GM12878 (cell line): ENCODE data around the gene NMUR1. TPM values are rescaled to one million over a fixed set of nuclear protein-coding genes. Genes with fewer than 3 reads are reported as not detected.
A peak's percentile ranks its signal among the peaks of the same experiment; 100 is the strongest.

Source experiments
- ASH2L ChIP-seq: fragments of 300-600, 200-600 bp; sonication (generic); IDR thresholded peaks from 2 replicates; pipeline ENCODE4 v1.6.1; 2017; ENCODE audit warnings: low read depth, mild to moderate bottlenecking, borderline replicate concordance
- CBX3 ChIP-seq: fragments of 200-600 bp; sonication (generic); IDR thresholded peaks from 2 replicates; pipeline ENCODE4 v1.6.1; 2016; ENCODE audit warnings: low read depth, borderline replicate concordance
- CUX1 ChIP-seq: IDR thresholded peaks from 2 replicates; pipeline ENCODE4 v1.6.1; 2012; ENCODE audit warnings: improper control_type of control experiment, low read depth, low read length; ENCODE audit not compliant: insufficient replicate concordance
- ESRRA ChIP-seq: IDR thresholded peaks from 2 replicates; pipeline ENCODE4 v1.6.1; 2012; ENCODE audit warnings: mild to moderate bottlenecking, low read length, improper control_type of control experiment
- FOXK2 ChIP-seq: fragments of 450-650 bp; IDR thresholded peaks from 2 replicates; pipeline ENCODE4 v1.6.1; 2017; ENCODE audit warnings: mild to moderate bottlenecking, moderate library complexity
- HDGF ChIP-seq: fragments of 450-650 bp; IDR thresholded peaks from 2 replicates; pipeline ENCODE4 v1.6.1; 2016; ENCODE audit warnings: antibody characterized with exemption
- IKZF2 ChIP-seq, 2 experiments: fragments of 450-650 bp; IDR thresholded peaks; 2 replicates each; pipeline ENCODE4 v1.6.1; 2017; ENCODE audit warnings: mild to moderate bottlenecking in 2 of 2, moderate library complexity in 2 of 2
- SMARCA5 ChIP-seq: fragments of 450-650 bp; IDR thresholded peaks from 2 replicates; pipeline ENCODE4 v1.6.1; 2017; ENCODE audit warnings: mild to moderate bottlenecking
- YY1 ChIP-seq: IDR thresholded peaks from 2 replicates; pipeline ENCODE4 v1.6.1; 2011; ENCODE audit warnings: low read depth, mild to moderate bottlenecking, low read length
- ZNF274 ChIP-seq: IDR thresholded peaks from one replicate; pipeline ENCODE4 v1.8.0; 2011; ENCODE audit not compliant: insufficient read length, insufficient read depth
- ZNF384 ChIP-seq: IDR thresholded peaks from 2 replicates; pipeline ENCODE4 v1.6.1; 2012; ENCODE audit warnings: low read depth, mild to moderate bottlenecking, low read length, improper control_type of control experiment, borderline replicate concordance
- polyA plus RNA-seq, 11 experiments: library from polyadenylated mRNA; depleted of rRNA in 4 of 11; unstranded in 6 of 11; stranded (reverse) in 5 of 11; fragments of >200 nt; fragmentation: Nextera tagmentation in 4 of 11; fragmentation: Illumina TruSeq in 1 of 11; extraction: Ambion mirVana in 4 of 11; extraction: Trizol in 1 of 11; gene quantifications; 1 replicate in 1 of 11; 2 replicates in 10 of 11; pipeline versions ENCODE4 v1.2.1 to v1.2.3, GENCODE V29; 2011 to 2016; ENCODE audit warnings: inconsistent platforms in 2 of 11, missing spikeins in 2 of 11, low read depth in 1 of 11
- total RNA-seq, 4 experiments: library from RNA; depleted of rRNA in 3 of 4; stranded (reverse); fragments of >200 nt in 3 of 4; fragmentation: Illumina TruSeq in 1 of 4; extraction: Trizol in 1 of 4; gene quantifications; 2 replicates each; pipeline versions ENCODE4 v1.2.1 to v1.2.3, GENCODE V29; 2013 to 2021
- TF ChIP-seq, protein P1 (sequence below): IDR thresholded peaks from 2 replicates; pipeline ENCODE4 v1.6.1; 2011; ENCODE audit warnings: low read depth, low read length, improper control_type of control experiment, borderline replicate concordance
- TF ChIP-seq, protein P2 (sequence below): fragments of 450-650 bp; IDR thresholded peaks from 2 replicates; pipeline ENCODE4 v1.6.1; 2017; ENCODE audit warnings: mild to moderate bottlenecking, moderate library complexity
- TF ChIP-seq, protein P3 (sequence below): IDR thresholded peaks from 2 replicates; pipeline ENCODE4 v1.6.1; 2012; ENCODE audit warnings: low read depth, low read length, improper control_type of control experiment
- TF ChIP-seq, protein P4 (sequence below): IDR thresholded peaks from 2 replicates; pipeline ENCODE4 v1.6.1; 2012; ENCODE audit warnings: low read length, inconsistent platforms

Gene NMUR1
- total and polyA plus RNA-seq, 10 of the 15 experiments (the other 5 are each of a cell fraction or from before 2014, with no cell fraction given): under 0.01 to 0.08 (median 0.02) TPM; not detected in 5

- TF ChIP-seq CUX1 (no peak), ESRRA (no peak), CBX3 (no peak), IKZF2 (IDR thresholded peaks at IDR 0.05) (no peak), ASH2L (no peak), ZNF384 (no peak), FOXK2 (no peak), HDGF (no peak), ZNF274 (no peak), SMARCA5 (peak; percentile 82), YY1 (peak; percentile 81)
- TF ChIP-seq, protein P1, sequence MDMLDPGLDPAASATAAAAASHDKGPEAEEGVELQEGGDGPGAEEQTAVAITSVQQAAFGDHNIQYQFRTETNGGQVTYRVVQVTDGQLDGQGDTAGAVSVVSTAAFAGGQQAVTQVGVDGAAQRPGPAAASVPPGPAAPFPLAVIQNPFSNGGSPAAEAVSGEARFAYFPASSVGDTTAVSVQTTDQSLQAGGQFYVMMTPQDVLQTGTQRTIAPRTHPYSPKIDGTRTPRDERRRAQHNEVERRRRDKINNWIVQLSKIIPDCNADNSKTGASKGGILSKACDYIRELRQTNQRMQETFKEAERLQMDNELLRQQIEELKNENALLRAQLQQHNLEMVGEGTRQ: no peak
- TF ChIP-seq, protein P2, sequence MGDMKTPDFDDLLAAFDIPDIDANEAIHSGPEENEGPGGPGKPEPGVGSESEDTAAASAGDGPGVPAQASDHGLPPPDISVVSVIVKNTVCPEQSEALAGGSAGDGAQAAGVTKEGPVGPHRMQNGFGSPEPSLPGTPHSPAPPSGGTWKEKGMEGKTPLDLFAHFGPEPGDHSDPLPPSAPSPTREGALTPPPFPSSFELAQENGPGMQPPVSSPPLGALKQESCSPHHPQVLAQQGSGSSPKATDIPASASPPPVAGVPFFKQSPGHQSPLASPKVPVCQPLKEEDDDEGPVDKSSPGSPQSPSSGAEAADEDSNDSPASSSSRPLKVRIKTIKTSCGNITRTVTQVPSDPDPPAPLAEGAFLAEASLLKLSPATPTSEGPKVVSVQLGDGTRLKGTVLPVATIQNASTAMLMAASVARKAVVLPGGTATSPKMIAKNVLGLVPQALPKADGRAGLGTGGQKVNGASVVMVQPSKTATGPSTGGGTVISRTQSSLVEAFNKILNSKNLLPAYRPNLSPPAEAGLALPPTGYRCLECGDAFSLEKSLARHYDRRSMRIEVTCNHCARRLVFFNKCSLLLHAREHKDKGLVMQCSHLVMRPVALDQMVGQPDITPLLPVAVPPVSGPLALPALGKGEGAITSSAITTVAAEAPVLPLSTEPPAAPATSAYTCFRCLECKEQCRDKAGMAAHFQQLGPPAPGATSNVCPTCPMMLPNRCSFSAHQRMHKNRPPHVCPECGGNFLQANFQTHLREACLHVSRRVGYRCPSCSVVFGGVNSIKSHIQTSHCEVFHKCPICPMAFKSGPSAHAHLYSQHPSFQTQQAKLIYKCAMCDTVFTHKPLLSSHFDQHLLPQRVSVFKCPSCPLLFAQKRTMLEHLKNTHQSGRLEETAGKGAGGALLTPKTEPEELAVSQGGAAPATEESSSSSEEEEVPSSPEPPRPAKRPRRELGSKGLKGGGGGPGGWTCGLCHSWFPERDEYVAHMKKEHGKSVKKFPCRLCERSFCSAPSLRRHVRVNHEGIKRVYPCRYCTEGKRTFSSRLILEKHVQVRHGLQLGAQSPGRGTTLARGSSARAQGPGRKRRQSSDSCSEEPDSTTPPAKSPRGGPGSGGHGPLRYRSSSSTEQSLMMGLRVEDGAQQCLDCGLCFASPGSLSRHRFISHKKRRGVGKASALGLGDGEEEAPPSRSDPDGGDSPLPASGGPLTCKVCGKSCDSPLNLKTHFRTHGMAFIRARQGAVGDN: peak; percentile 49; the same call in 1 of the 2 replicates
- TF ChIP-seq, protein P3, sequence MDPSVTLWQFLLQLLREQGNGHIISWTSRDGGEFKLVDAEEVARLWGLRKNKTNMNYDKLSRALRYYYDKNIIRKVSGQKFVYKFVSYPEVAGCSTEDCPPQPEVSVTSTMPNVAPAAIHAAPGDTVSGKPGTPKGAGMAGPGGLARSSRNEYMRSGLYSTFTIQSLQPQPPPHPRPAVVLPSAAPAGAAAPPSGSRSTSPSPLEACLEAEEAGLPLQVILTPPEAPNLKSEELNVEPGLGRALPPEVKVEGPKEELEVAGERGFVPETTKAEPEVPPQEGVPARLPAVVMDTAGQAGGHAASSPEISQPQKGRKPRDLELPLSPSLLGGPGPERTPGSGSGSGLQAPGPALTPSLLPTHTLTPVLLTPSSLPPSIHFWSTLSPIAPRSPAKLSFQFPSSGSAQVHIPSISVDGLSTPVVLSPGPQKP: no peak
- TF ChIP-seq, protein P4, sequence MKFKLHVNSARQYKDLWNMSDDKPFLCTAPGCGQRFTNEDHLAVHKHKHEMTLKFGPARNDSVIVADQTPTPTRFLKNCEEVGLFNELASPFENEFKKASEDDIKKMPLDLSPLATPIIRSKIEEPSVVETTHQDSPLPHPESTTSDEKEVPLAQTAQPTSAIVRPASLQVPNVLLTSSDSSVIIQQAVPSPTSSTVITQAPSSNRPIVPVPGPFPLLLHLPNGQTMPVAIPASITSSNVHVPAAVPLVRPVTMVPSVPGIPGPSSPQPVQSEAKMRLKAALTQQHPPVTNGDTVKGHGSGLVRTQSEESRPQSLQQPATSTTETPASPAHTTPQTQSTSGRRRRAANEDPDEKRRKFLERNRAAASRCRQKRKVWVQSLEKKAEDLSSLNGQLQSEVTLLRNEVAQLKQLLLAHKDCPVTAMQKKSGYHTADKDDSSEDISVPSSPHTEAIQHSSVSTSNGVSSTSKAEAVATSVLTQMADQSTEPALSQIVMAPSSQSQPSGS: no peak
Observed at GRCh38 chr2:231530099-231531011, at the start of gene NMUR1 (continued).
